Activated CD4-positive, alpha-beta T cell treated with anti-CD3 and anti-CD28 coated beads, Interleukin-2, amount 10 ng/mL, durations not matched to agents 7 days and 5 days (primary cell): ENCODE data around the gene IGF1R. TPM values are rescaled to one million over a fixed set of nuclear protein-coding genes. Genes with fewer than 3 reads are reported as not detected.

Experiments
- CTCF ChIA-PET: fragments of 350-600 bp; sonication (Branson Sonifier 250); formaldehyde crosslinking; loops from one replicate; lab custom pipeline; 2021; ENCODE audit warnings: antibody characterized with exemption; lab: Charles Lee
- POLR2A ChIA-PET: fragments of 350-600 bp; sonication (Branson Sonifier 250); formaldehyde crosslinking; loops from one replicate; lab custom pipeline; 2021; ENCODE audit warnings: antibody characterized with exemption; lab: Charles Lee
- DNase-seq: peaks from one replicate; pipeline ENCODE4 v3.0.0-alpha.2; 2020
- H3K27ac Mint-ChIP-seq: one replicate; pipeline ENCODE4 v1.8.0; 2021; ENCODE audit warnings: mild to moderate bottlenecking, moderate library complexity, mixed read lengths
- H3K27me3 Mint-ChIP-seq: one replicate; pipeline ENCODE4 v1.8.0; 2021; ENCODE audit warnings: mixed read lengths
- H3K36me3 Mint-ChIP-seq: one replicate; pipeline ENCODE4 v1.8.0; 2021; ENCODE audit warnings: low read depth, mixed read lengths
- H3K4me1 Mint-ChIP-seq: one replicate; pipeline ENCODE4 v1.8.0; 2021; ENCODE audit warnings: mixed read lengths
- H3K4me3 Mint-ChIP-seq: one replicate; pipeline ENCODE4 v1.8.0; 2021; ENCODE audit warnings: mild to moderate bottlenecking, moderate library complexity, mixed read lengths
- H3K9me3 Mint-ChIP-seq: one replicate; pipeline ENCODE4 v1.8.0; 2021; ENCODE audit warnings: mixed read lengths
- total RNA-seq, 2 experiments: library from RNA; stranded (reverse); gene quantifications; one replicate each; pipeline ENCODE4 v1.2.3, GENCODE V29; 2021

The IGF1R gene
- total RNA-seq, 2 experiments from 2014 or later: 18.8 to 24.8 TPM

DNA sequence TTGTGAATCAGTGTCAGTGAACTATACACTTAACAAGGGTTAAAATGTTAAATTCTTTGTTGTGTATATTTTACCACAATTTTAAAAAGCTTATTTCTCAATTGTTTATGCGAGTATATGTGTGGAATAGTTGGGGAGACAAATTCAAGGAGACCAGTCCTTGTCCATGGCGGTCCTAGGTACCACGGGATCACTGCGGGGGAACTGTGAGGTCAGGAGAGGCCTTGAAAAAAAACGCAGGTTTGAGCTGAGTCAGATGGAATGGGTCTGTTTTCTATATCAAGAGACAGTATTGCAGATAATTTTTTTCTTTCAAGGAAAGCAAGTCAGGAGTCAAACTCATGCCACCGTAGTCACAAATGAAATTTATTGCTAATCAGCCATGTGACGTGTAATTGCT, 18.5 kb downstream of the IGF1R start:
- DNase-seq: no peak
- Mint-ChIP-seq H3K27me3 (no peaks in the 10 kb centered on the region), H3K4me3 (no peak overlapping the region), H3K27ac (no peak overlapping the region), H3K4me1 (peaks cover 61% of the 10 kb centered on the region), H3K9me3 (no peaks in the 10 kb centered on the region), H3K36me3 (peaks cover 1% of the 10 kb centered on the region)
- POLR2A ChIA-PET: no interaction called here
- CTCF ChIA-PET: interaction anchor here (0.9 kb wide), 1 partner anchor 24 kb away, joined by 3 read pairs; no protein-coding TSS in a partner anchor

DNA sequence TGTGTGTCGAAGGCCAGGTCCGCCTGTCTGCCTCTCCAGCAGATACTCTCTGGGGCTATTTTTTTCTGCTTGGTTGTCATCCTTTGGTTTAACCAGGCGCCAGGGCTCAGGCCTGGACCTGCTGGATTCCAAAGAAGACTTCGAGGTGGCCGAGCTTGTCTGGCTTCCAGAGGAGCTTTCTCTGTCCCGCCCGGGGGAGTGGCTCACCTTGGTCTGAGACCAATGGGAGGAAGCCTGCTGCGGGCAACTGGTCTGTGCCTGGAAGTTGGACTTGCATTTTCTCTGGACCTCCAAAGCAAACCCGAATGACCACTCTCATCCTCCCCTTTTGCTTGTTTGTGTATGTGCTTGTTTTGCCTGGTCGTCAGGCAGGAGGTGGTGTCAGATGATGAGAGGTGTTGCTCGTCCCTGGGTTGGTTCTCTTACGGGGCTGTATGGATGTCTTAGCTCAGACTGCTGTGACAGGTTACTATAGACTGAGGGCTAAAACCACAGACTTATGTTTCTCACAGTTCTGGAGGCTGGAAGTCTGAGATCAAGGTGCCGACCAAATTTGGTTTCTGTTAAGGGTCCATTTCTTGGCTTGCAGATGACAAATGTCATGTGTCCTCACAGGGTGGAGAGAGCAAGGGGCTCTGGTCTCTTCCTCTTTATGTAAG, 19.3 kb downstream of the IGF1R start:
- peaks cover 1% of the 10 kb centered on the region for H3K36me3 Mint-ChIP-seq
- ChIA-PET POLR2A (no interaction called here), CTCF (interaction anchor here (1.0 kb wide), 1 partner anchor 12 kb away, joined by 3 read pairs; no protein-coding TSS in a partner anchor)
- H3K27me3 Mint-ChIP-seq: no peaks in the 10 kb centered on the region
- H3K4me1 Mint-ChIP-seq: peaks cover 58% of the 10 kb centered on the region
- no peak overlapping the region for H3K4me3 Mint-ChIP-seq
- no peak for DNase-seq
- no peak overlapping the region for H3K27ac Mint-ChIP-seq
- H3K9me3 Mint-ChIP-seq: no peaks in the 10 kb centered on the region

DNA sequence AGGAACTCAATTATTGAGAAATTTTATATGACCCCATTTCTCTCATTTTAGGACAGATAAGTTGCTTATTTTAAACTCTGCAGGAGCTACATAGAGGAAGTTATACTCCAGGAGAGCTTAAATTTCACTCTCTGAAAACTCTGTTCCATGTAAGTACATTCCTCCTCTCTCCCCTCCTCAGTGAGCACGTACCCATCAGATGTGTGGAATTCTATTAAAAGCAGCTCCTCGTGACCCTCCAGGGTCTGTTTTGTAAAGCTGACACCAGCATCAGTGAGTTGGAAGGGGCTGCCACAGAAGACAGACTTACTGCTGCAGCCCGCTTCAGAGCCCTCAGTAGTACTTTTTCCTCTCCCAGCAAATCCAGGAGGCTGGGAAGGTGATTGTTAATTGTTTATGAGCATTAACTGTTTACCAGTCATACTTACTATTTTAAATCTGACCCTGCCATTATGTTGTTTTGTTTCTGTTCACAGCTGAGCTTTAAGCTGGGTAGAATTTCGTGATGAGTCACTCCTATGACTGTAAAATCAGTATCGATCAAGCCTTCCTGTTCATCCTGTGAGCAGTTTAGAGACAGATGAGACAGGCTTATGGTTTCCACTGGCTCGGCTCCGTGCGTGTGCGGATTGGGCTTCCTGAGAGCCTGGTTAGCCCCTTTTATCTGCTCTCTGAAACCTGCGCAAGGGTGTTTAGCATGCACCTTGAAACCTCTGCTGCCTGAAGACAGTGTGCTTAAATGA, 20.4 kb downstream of the IGF1R start:
- peak; percentile 60 for DNase-seq
- Mint-ChIP-seq H3K4me3 (no peak overlapping the region), H3K27ac (peak overlapping the region; percentile 73), H3K27me3 (no peaks in the 10 kb centered on the region), H3K36me3 (peaks cover 1% of the 10 kb centered on the region), H3K9me3 (no peaks in the 10 kb centered on the region), H3K4me1 (peaks cover 55% of the 10 kb centered on the region)
- ChIA-PET CTCF (interaction anchor here (0.6 kb wide), 1 partner anchor 211 kb away, joined by 3 read pairs; no protein-coding TSS in a partner anchor), POLR2A (no interaction called here)

DNA sequence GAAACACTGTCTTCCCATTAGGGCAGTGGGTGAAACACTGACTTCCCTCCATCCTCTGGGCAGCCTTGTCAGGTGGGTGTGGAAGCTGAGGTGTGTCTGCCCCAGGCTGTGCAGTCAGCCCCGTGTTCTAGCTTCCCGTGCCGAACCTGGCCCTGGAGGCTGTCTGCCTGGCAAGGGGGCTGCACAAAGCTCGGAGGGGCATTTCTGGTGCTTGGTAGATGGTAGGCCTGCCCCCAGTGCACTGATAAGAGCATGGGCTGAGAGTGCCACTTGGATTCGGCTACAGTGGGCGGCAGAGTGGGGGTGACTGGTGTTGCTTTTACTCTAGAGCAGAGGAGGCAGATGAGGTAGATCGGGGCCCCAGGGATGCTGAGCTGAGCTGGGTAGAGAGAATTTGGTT, 21.3 kb downstream of the IGF1R start:
- Mint-ChIP-seq H3K9me3 (no peaks in the 10 kb centered on the region), H3K4me3 (no peak overlapping the region), H3K4me1 (peaks cover 51% of the 10 kb centered on the region), H3K27me3 (no peaks in the 10 kb centered on the region), H3K36me3 (peaks cover 1% of the 10 kb centered on the region), H3K27ac (peak overlapping the region; percentile 73)
- ChIA-PET POLR2A (no interaction called here), CTCF (no interaction called here)
- DNase-seq: no peak

DNA sequence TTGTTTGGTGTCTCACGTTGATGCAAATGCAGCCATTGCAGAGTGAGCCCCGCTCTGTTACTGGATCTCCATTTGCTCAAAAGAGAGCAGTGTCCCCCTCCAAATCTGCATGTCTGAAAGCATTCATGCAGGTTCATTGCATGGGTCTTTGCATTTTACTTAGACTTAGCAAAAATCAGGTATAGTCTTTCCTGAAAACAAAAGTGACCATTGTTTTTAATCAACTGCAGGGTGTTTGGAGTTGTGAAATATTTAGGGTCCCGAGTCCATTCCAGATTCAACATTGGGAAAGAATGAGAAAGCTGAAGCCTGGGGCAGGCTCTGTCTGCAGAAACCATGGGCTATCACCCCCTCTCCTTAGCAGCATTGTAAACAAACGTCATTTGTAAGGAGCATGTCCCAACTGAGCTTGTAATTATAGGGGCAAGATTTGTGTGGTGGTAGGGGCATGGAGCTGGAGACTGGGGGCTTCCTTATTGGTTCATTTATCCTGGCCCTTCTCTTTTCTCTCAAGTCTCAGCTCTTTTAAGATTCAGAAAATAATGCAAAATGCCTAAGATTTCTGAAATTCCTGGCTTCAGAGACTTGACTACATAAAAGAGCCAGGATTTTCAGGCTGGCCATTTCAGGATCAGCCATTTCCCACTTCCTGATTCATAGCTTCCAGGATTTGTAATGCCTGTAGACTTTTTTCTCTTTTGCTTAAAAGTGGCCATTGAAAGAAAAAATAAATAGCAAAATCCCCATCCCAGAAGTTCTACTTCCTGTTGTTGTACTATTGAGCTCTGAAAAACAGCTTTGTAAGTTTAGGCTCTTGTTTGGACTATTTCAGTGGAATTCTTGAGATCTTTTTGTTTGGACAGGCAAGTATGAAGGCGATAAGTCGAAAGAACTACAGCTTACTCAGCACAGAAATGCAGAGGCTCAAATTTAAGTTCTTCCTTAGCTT, 23.0 kb downstream of the IGF1R start:
- H3K4me3 Mint-ChIP-seq: no peak overlapping the region
- ChIA-PET POLR2A (no interaction called here), CTCF (interaction anchor here (1.0 to 1.1 kb wide), 2 partner anchors 21 to 170 kb away, joined by 3 to 4 read pairs; no protein-coding TSS in a partner anchor)
- DNase-seq: no peak
- H3K27me3 Mint-ChIP-seq: no peaks in the 10 kb centered on the region
- H3K4me1 Mint-ChIP-seq: peaks cover 47% of the 10 kb centered on the region
- no peaks in the 10 kb centered on the region for H3K9me3 Mint-ChIP-seq
- no peak overlapping the region for H3K27ac Mint-ChIP-seq
- peaks cover 1% of the 10 kb centered on the region for H3K36me3 Mint-ChIP-seq

DNA sequence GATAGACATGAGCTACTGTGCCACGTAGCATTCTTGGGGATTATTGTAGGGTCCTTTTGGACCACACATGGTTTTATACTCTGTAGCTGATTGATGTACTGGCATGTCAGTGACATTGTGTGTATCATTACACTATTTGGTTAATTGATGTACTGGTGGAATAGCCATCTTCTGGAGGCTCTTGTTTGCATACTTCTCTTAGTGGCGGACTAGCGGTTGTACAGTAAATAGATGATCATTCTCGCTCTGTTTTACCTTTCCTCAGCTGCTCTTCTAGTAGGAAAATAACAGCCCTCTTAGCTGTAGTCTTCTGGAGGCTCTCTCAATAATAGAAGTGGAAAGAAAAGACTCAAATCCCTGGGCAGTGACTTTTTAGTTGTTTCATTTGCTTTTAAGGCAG, 24.8 kb downstream of the IGF1R start:
- H3K36me3 Mint-ChIP-seq: peaks cover 1% of the 10 kb centered on the region
- H3K27me3 Mint-ChIP-seq: no peaks in the 10 kb centered on the region
- H3K4me1 Mint-ChIP-seq: peaks cover 31% of the 10 kb centered on the region
- H3K9me3 Mint-ChIP-seq: no peaks in the 10 kb centered on the region
- H3K4me3 Mint-ChIP-seq: no peak overlapping the region
- no peak overlapping the region for H3K27ac Mint-ChIP-seq
- ChIA-PET POLR2A (no interaction called here), CTCF (interaction anchor here (0.6 to 1.0 kb wide), 2 partner anchors 36 to 152 kb away, joined by 3 read pairs; no protein-coding TSS in a partner anchor)
- DNase-seq: no peak

DNA sequence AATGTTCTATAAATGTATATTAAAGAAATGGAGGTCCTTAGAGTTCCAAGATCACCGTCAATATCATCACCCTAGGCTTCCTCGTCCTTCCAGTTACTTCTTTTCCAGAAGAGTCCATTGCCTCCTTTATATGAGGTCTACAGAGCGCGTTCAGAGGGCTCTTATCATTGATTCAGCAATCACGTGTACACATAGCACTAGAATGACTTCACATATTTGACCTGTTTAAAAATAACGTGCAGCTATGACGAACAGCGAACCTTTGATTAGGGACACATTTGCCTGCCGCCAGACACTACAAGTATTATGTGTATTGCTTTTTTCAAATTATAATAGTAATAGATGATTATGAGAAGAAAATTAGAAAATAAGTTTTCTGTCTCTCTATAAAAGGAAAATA, 26.0 kb downstream of the IGF1R start:
- no peak for DNase-seq
- POLR2A ChIA-PET: no interaction called here
- no peaks in the 10 kb centered on the region for H3K9me3 Mint-ChIP-seq
- H3K4me1 Mint-ChIP-seq: peaks cover 19% of the 10 kb centered on the region
- no peak overlapping the region for H3K4me3 Mint-ChIP-seq
- CTCF ChIA-PET: no interaction called here
- no peak overlapping the region for H3K27ac Mint-ChIP-seq
- H3K27me3 Mint-ChIP-seq: no peaks in the 10 kb centered on the region
- H3K36me3 Mint-ChIP-seq: peaks cover 1% of the 10 kb centered on the region

DNA sequence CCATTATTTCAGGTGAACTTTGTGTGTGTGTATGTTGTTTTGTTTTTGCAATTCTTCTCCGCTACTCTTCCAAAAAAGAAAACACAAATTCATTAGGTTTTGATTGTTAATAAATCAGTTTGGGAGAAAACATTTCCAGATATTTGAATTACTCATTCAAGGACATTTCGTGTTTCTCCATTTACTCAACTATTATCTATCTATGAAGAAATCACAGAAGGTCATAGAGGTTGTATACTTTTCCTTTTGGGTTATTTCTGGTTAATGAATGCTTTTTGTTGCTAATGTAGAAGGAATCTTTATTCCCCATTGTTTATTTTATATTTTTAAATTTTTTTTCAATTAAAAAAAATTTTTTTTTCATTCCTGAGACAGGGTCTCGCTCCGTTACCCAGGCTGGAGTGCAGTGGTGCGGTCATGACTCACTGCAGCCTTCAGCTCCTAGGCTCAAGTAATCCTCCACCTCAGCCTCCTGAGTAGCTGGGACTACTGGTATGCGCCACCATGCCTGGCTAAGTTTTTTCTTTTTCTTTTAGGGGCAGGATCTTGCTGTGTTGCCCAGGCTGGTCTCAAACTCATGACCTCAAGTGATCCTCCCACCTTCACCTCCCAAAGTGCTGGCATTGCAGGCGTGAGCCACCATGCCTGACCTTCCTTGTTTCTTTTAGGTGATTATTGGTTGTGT, 28.4 kb downstream of the IGF1R start:
- CTCF ChIA-PET: interaction anchor here (1.2 kb wide), 1 partner anchor 158 kb away, joined by 3 read pairs; no protein-coding TSS in a partner anchor

DNA sequence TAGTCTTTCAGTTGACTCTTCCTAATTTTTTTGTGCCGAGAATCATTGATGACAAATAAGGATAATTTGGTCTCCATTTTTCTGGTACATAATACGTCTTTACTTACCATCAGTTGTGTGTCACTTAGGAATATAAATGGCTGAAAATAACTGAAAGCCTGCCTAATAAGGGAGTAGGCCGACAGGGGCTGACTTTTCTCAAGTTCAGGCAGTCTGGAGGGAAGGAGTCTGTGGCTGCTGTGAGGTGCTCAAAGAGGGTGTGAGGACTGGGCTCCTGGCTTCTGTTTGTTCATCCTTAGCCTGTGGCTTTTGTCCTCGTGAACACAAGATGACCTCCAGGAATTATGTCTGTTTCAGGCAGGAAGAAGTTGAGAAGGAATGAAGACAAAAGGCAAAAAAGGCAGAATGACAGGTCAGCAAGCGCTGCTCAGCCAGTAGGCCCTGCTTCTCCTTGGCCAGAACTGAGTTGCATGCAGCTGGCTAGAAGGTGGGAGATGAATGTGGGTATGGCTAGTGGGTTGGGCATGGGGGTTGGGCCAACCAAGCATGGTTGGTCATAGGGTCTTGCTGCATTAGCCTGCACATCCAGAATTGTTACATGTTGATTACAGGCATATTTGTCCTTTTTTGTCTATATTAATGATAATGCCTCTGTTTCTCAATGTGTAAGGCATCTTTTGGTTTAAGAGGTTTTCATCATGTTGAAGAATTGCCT, 29.2 kb downstream of the IGF1R start:
- H3K27me3 Mint-ChIP-seq: no peaks in the 10 kb centered on the region
- no peak overlapping the region for H3K27ac Mint-ChIP-seq

More for the DNA sequence above, 28.4 kb downstream of the IGF1R start:
- H3K36me3 Mint-ChIP-seq: no peaks in the 10 kb centered on the region
- peaks cover 1% of the 10 kb centered on the region for H3K4me1 Mint-ChIP-seq
- H3K9me3 Mint-ChIP-seq: no peaks in the 10 kb centered on the region
- no peak overlapping the region for H3K4me3 Mint-ChIP-seq
- no peaks in the 10 kb centered on the region for H3K27me3 Mint-ChIP-seq
- no peak overlapping the region for H3K27ac Mint-ChIP-seq
- DNase-seq: no peak
- POLR2A ChIA-PET: no interaction called here

DNA sequence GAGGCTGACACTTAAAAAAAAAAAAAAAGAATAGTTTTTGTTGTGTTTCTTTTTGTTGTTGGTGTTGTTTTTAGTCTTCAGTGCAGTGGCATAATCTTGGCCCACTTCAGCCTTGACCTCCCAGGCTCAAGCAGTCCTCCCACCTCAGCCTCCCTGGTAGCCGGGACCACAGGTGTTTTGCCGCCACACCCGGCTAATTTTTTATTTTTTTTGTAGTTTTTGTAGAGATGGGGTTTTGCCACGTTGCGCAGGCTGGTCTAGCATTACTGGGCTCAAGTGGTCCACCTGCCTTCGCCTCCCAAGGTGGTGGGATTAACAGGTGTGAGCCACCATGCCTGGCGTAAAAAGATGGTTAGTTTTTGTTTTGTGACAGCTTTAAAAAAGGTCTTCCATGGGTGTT, 30.1 kb downstream of the IGF1R start:
- CTCF ChIA-PET: interaction anchor here (1.3 kb wide), 1 partner anchor 11 kb away, joined by 3 read pairs; no protein-coding TSS in a partner anchor
- Mint-ChIP-seq H3K4me3 (no peak overlapping the region), H3K9me3 (no peaks in the 10 kb centered on the region), H3K4me1 (peaks cover 8% of the 10 kb centered on the region), H3K27ac (no peak overlapping the region), H3K36me3 (no peaks in the 10 kb centered on the region), H3K27me3 (no peaks in the 10 kb centered on the region)
- no peak for DNase-seq
- POLR2A ChIA-PET: no interaction called here

More for the DNA sequence above, 29.2 kb downstream of the IGF1R start:
- H3K36me3 Mint-ChIP-seq: no peaks in the 10 kb centered on the region
- CTCF ChIA-PET: interaction anchor here (1.2 kb wide), 1 partner anchor 158 kb away, joined by 3 read pairs; no protein-coding TSS in a partner anchor
- no peak for DNase-seq
- no peaks in the 10 kb centered on the region for H3K9me3 Mint-ChIP-seq
- no peak overlapping the region for H3K4me3 Mint-ChIP-seq
- H3K4me1 Mint-ChIP-seq: peaks cover 2% of the 10 kb centered on the region
- POLR2A ChIA-PET: no interaction called here

DNA sequence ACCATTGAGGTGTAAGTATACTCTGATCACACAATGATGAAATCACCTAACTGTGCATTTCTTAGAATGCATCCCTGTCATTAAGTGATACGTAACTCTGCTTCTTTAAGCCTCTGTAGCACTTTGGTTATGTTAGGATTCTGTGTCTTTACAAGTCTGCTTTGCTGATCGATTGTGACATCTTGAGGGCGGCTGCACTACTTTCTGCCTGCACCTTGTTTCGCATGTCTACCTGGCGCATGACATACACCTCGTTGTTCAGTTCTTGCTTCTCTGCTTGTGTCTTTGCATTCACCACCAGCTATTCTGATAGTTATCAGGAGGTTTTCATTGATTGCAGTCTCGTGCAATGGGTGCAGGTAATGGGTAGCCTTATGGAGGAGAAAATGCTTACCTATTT, 32.7 kb downstream of the IGF1R start:
- CTCF ChIA-PET: interaction anchor here (0.6 kb wide), 1 partner anchor 69 kb away, joined by 3 read pairs; no protein-coding TSS in a partner anchor
- no peak overlapping the region for H3K4me3 Mint-ChIP-seq

More for the DNA sequence above, 32.7 kb downstream of the IGF1R start:
- no peaks in the 10 kb centered on the region for H3K27me3 Mint-ChIP-seq
- DNase-seq: no peak
- H3K36me3 Mint-ChIP-seq: no peaks in the 10 kb centered on the region
- no peak overlapping the region for H3K27ac Mint-ChIP-seq
- POLR2A ChIA-PET: no interaction called here
- H3K4me1 Mint-ChIP-seq: peaks cover 9% of the 10 kb centered on the region
- no peaks in the 10 kb centered on the region for H3K9me3 Mint-ChIP-seq
